GF-D8 (cell line): ENCODE measurements around the gene ABL1.
A peak's percentile ranks its signal among the peaks of the same experiment; 100 is the strongest.

Source experiments
- DNase-seq: peaks from one replicate; lab custom pipeline; 2025; lab: John Stamatoyannopoulos, UW

ABL1 gene

GRCh38 chr9:130890870-130891687 is 56.0 kb downstream of the ABL1 start:
- no peak for DNase-seq

- no peak for DNase-seq
These were observed 56.8 kb downstream of the ABL1 start for GRCh38 chr9:130891688-130892476.

GRCh38 chr9:130892477-130893304 is 57.6 kb downstream of the ABL1 start:
- peak; percentile 58 for DNase-seq

GRCh38 chr9:130893341-130894101 is 58.5 kb downstream of the ABL1 start:
- DNase-seq = peak; percentile 82

- no peak for DNase-seq
These were observed 59.5 kb downstream of the ABL1 start for GRCh38 chr9:130894546-130894945.

- no peak for DNase-seq
These were observed 60.0 kb downstream of the ABL1 start for GRCh38 chr9:130895038-130895437.

GRCh38 chr9:130895481-130896232 is 60.6 kb downstream of the ABL1 start:
- DNase-seq = no peak

GRCh38 chr9:130896233-130897014 is 61.4 kb downstream of the ABL1 start, which contains the start of gene QRFP:
QRFP (minus strand) TSS chr9:130896812; CDS start chr9:130893838, 2,974 bp downstream.
- DNase-seq = no peak

- DNase-seq = no peak
These were observed 62.2 kb downstream of the ABL1 start for GRCh38 chr9:130897105-130897751.

- DNase-seq = no peak
These were observed 62.9 kb downstream of the ABL1 start for GRCh38 chr9:130897848-130898551.

- DNase-seq = no peak
These were observed 63.4 kb downstream of the ABL1 start for GRCh38 chr9:130898552-130898852.

GRCh38 chr9:130899051-130899748 is 64.1 kb downstream of the ABL1 start:
- DNase-seq = no peak

- DNase-seq = no peak
These were observed 65.8 kb downstream of the ABL1 start for GRCh38 chr9:130900701-130901497.

- no peak for DNase-seq
These were observed 66.6 kb downstream of the ABL1 start for GRCh38 chr9:130901498-130902203.

GRCh38 chr9:130902204-130903185 is 67.4 kb downstream of the ABL1 start:
- DNase-seq = no peak
